GM23248 (cell line): ENCODE measurements around the gene TRAFD1.

Experiments used
- EZH2 ChIP-seq: fragments of 200-600 bp; sonication (generic); IDR thresholded peaks from 2 replicates; pipeline ENCODE4 v1.6.1; 2018; ENCODE audit warnings: antibody characterized with exemption, mild to moderate bottlenecking; ENCODE audit not compliant: insufficient read depth, poor library complexity, severe bottlenecking
- EZH2phosphoT487 ChIP-seq: fragments of 200-600 bp; sonication (generic); IDR thresholded peaks from 2 replicates; pipeline ENCODE4 v1.6.1; 2018; ENCODE audit warnings: antibody characterized with exemption, moderate library complexity, mild to moderate bottlenecking, low read depth; ENCODE audit not compliant: insufficient read depth

DNA sequence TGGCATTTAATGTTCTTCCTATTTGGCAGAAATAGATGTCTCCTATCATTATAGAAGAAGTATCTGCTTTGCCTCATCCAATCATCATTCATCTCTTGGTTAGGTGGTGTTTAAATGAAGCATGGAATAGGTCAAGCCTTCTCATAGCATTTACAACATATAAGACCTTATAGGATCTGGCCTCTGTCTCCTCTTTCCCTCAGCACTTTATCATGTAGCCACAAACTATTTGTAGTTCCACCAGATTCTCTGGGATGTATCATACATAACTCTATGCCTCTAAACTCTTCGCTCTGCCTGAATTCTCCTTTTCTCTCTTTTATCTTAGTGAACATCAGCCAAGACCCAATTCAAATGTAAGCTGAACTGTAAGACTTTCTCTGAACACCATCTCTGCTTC is 37.5 kb upstream of the TRAFD1 start:
- TF ChIP-seq EZH2phosphoT487 (no peak), EZH2 (no peak)
